Measurements from ENCODE around the gene MROH2B. TPM values are rescaled to one million over a fixed set of nuclear protein-coding genes. Genes with fewer than 3 reads are reported as not detected.

Gene MROH2B
- polyA plus RNA-seq, 1 donor from 2014 or later: not detected

GRCh38 chr5:41067714-41068568, 3.2 kb downstream of the MROH2B start:
- TF ChIP-seq EZH2 (IDR thresholded peaks at IDR 0.05; ENCODE audit: borderline replicate concordance, insufficient read depth, low read length, poor library complexity, severe bottlenecking) (no peak), EP300 (conservative IDR thresholded peaks at IDR 0.05; ENCODE audit: poor library complexity, severe bottlenecking) (no peak), SMC3 (conservative IDR thresholded peaks at IDR 0.05; ENCODE audit: poor library complexity) (no peak), RAD21 (conservative IDR thresholded peaks at IDR 0.05) (no peak), MXI1 (conservative IDR thresholded peaks at IDR 0.05; ENCODE audit: poor library complexity, severe bottlenecking) (no peak), REST (IDR thresholded peaks at IDR 0.05; ENCODE audit: borderline replicate concordance) (no peak), CTCF (IDR thresholded peaks at IDR 0.05; ENCODE audit: poor library complexity, severe bottlenecking) (no peak), POLR2AphosphoS5 (IDR thresholded peaks at IDR 0.05) (no peak), TAF1 (IDR thresholded peaks at IDR 0.05; ENCODE audit: low read depth) (no peak)
- H2AFZ ChIP-seq (ENCODE audit: low read depth, low read length): no peak overlapping the region
- H3K9me3 ChIP-seq (ENCODE audit: low read length): no peaks in the 10 kb centered on the region
- H3F3A ChIP-seq (ENCODE audit: insufficient read depth, low read length, poor library complexity, severe bottlenecking): no peaks in the 10 kb centered on the region
- H3K27me3 ChIP-seq (ENCODE audit: insufficient read depth, low read depth, low read length): no peaks in the 10 kb centered on the region
- H3K9ac ChIP-seq (ENCODE audit: low read length): no peak overlapping the region
- no peak overlapping the region for H3K4me2 ChIP-seq (ENCODE audit: low read length)
- H4K20me1 ChIP-seq (ENCODE audit: insufficient read depth): no peaks in the 10 kb centered on the region
- no peak overlapping the region for H3K4me3 ChIP-seq (ENCODE audit: low read length)
- H3K79me2 ChIP-seq (replicated peaks; ENCODE audit: insufficient read depth, low read length): no peaks in the 10 kb centered on the region
- no peak overlapping the region for H3K27ac ChIP-seq (ENCODE audit: low read length)
- no peaks in the 10 kb centered on the region for H3K9me2 ChIP-seq (ENCODE audit: insufficient read depth, low read length)
- H3K36me3 ChIP-seq (ENCODE audit: insufficient read depth, low read length): no peaks in the 10 kb centered on the region

- Histone ChIP-seq H3K4me3 (ENCODE audit: low read length) (no peak overlapping the region), H3K27me3 (ENCODE audit: insufficient read depth, low read depth, low read length) (no peaks in the 10 kb centered on the region), H3K9me2 (ENCODE audit: insufficient read depth, low read length) (no peaks in the 10 kb centered on the region), H3K9ac (ENCODE audit: low read length) (no peak overlapping the region), H2AFZ (ENCODE audit: low read depth, low read length) (no peak overlapping the region), H3K27ac (ENCODE audit: low read length) (no peak overlapping the region), H3K4me2 (ENCODE audit: low read length) (no peak overlapping the region), H3K9me3 (ENCODE audit: low read length) (no peaks in the 10 kb centered on the region), H3K79me2 (replicated peaks; ENCODE audit: insufficient read depth, low read length) (no peaks in the 10 kb centered on the region), H4K20me1 (ENCODE audit: insufficient read depth) (no peaks in the 10 kb centered on the region), H3K36me3 (ENCODE audit: insufficient read depth, low read length) (no peaks in the 10 kb centered on the region), H3F3A (ENCODE audit: insufficient read depth, low read length, poor library complexity, severe bottlenecking) (no peaks in the 10 kb centered on the region)
- TF ChIP-seq EZH2 (IDR thresholded peaks at IDR 0.05; ENCODE audit: borderline replicate concordance, insufficient read depth, low read length, poor library complexity, severe bottlenecking): no peak
- TF ChIP-seq EP300 (conservative IDR thresholded peaks at IDR 0.05; ENCODE audit: poor library complexity, severe bottlenecking): no peak
- TF ChIP-seq RAD21 (conservative IDR thresholded peaks at IDR 0.05): no peak
- TF ChIP-seq TAF1 (IDR thresholded peaks at IDR 0.05; ENCODE audit: low read depth): no peak
- no peak for TF ChIP-seq POLR2AphosphoS5 (IDR thresholded peaks at IDR 0.05)
- no peak for TF ChIP-seq REST (IDR thresholded peaks at IDR 0.05; ENCODE audit: borderline replicate concordance)
- no peak for TF ChIP-seq CTCF (IDR thresholded peaks at IDR 0.05; ENCODE audit: poor library complexity, severe bottlenecking)
- no peak for TF ChIP-seq SMC3 (conservative IDR thresholded peaks at IDR 0.05; ENCODE audit: poor library complexity)
- no peak for TF ChIP-seq MXI1 (conservative IDR thresholded peaks at IDR 0.05; ENCODE audit: poor library complexity, severe bottlenecking)
Observed at GRCh38 chr5:41065691-41066335, 5.3 kb downstream of the MROH2B start.

Data from neural cell (in vitro differentiated cells).